Measurements from ENCODE around the gene OPN1SW.

OPN1SW gene

GRCh38 chr7:128763541-128763940 is 12.1 kb downstream of the OPN1SW start:
- no peak for DNase-seq (ENCODE audit: low read depth in 2 of 2, low spot score in 1 of 2)

- DNase-seq (ENCODE audit: low read depth in 2 of 2, low spot score in 1 of 2), result no peak
These were observed 16.4 kb downstream of the OPN1SW start for GRCh38 chr7:128759242-128759641.

- DNase-seq (ENCODE audit: low read depth in 2 of 2, low spot score in 1 of 2), result no peak
These were observed 17.0 kb downstream of the OPN1SW start for GRCh38 chr7:128758553-128758952.

GRCh38 chr7:128757203-128757602 is 18.4 kb downstream of the OPN1SW start:
- no peak for DNase-seq (ENCODE audit: low read depth in 2 of 2, low spot score in 1 of 2)

- no peak for DNase-seq (ENCODE audit: low read depth in 2 of 2, low spot score in 1 of 2)
These were observed 19.6 kb downstream of the OPN1SW start for GRCh38 chr7:128755819-128756476.

GRCh38 chr7:128755075-128755818 is 20.3 kb downstream of the OPN1SW start:
- no peak for DNase-seq (ENCODE audit: low read depth in 2 of 2, low spot score in 1 of 2)

GRCh38 chr7:128752251-128752650 is 23.3 kb downstream of the OPN1SW start:
- DNase-seq (ENCODE audit: low read depth in 2 of 2, low spot score in 1 of 2), result no peak

- DNase-seq (ENCODE audit: low read depth in 2 of 2, low spot score in 1 of 2), result no peak
These were observed 28.1 kb downstream of the OPN1SW start for GRCh38 chr7:128747327-128748079.

GRCh38 chr7:128745706-128746105 is 29.9 kb downstream of the OPN1SW start:
- no peak for DNase-seq (ENCODE audit: low read depth in 2 of 2, low spot score in 1 of 2)

GRCh38 chr7:128744366-128744905 is 31.2 kb downstream of the OPN1SW start:
- DNase-seq (ENCODE audit: low read depth in 2 of 2, low spot score in 1 of 2), result no peak

GRCh38 chr7:128743112-128743772 is 32.4 kb downstream of the OPN1SW start:
- no peak for DNase-seq (ENCODE audit: low read depth in 2 of 2, low spot score in 1 of 2)

- DNase-seq (ENCODE audit: low read depth in 2 of 2, low spot score in 1 of 2), result no peak
These were observed 33.4 kb downstream of the OPN1SW start for GRCh38 chr7:128742206-128742605.

GRCh38 chr7:128741491-128741890 is 34.1 kb downstream of the OPN1SW start:
- no peak for DNase-seq (ENCODE audit: low read depth in 2 of 2, low spot score in 1 of 2)

GRCh38 chr7:128740996-128741395 is 34.6 kb downstream of the OPN1SW start:
- no peak for DNase-seq (ENCODE audit: low read depth in 2 of 2, low spot score in 1 of 2)

- no peak for DNase-seq (ENCODE audit: low read depth in 2 of 2, low spot score in 1 of 2)
These were observed 35.5 kb downstream of the OPN1SW start for GRCh38 chr7:128739990-128740682.

GRCh38 chr7:128739048-128739962 is 36.3 kb downstream of the OPN1SW start, which contains the start of gene CALU:
Gene CALU (plus strand): TSS chr7:128739359. CDS start chr7:128748584, 9,225 bp downstream.
- DNase-seq (ENCODE audit: low read depth in 2 of 2, low spot score in 1 of 2), result peak; percentile 82 to 90

GRCh38 chr7:128738570-128739047 is 37.0 kb downstream of the OPN1SW start:
- DNase-seq (ENCODE audit: low read depth in 2 of 2, low spot score in 1 of 2), result no peak

GRCh38 chr7:128737867-128738385 is 37.7 kb downstream of the OPN1SW start:
- DNase-seq (ENCODE audit: low read depth in 2 of 2, low spot score in 1 of 2), result no peak

GRCh38 chr7:128737441-128737840 is 38.2 kb downstream of the OPN1SW start:
- DNase-seq (ENCODE audit: low read depth in 2 of 2, low spot score in 1 of 2), result no peak
